ENCODE data around the gene TSPO. TPM values are rescaled to one million over a fixed set of nuclear protein-coding genes. Genes with fewer than 3 reads are reported as not detected.

The TSPO gene
- total RNA-seq, 1 experiment from 2014 or later: 144 TPM

DNA sequence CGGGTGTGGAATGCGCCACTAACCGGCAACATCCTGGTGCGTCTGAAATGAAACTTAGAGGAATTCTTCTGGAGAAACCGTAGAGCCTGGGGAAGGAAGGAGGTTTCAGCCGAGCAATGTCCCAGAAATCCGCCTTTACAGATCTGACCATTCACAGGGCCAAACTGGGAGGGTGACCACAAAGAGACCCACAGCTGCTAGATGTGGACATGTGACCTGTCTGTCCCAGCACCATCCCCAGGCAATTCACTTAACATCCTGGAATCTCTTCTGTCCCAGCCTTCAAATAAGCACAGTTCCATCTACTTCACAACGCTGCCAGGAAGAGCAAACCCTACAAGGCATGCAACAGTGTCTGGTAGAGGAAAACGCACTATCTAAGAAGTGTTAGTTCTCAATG lies 18.0 kb upstream of the TSPO start:
- no TSS peak for BruUV-seq (replicated peaks)
- no peaks in the 10 kb centered on the region; the same call in 1 of the 2 replicates for H3K36me3 ChIP-seq (ENCODE audit: control insufficient read depth, insufficient read depth, low read length)
- H3K4me3 ChIP-seq (ENCODE audit: low read depth in 2 of 2, low read length in 2 of 2): no peak overlapping the region
- in situ Hi-C loops (cut with HindIII; ENCODE audit: low pct_unique_long_range_greater_than_20kb, low sequenced_read_pairs): no loop called here
- DNase-seq (ENCODE audit: low read depth, low spot score) (no peak), ATAC-seq (no peak)
- intact Hi-C loops (cut with micrococcal nuclease; ENCODE audit: unreplicated experiment): no loop called here
- no peak for TF ChIP-seq POLR2AphosphoS5 (IDR thresholded peaks at IDR 0.05; ENCODE audit: low read depth, low read length)
- H3K4me1 ChIP-seq (ENCODE audit: control insufficient read depth, insufficient read depth, low read length): peaks cover 4% of the 10 kb centered on the region; the same call in 1 of the 2 replicates
- POLR2A ChIA-PET: no interaction called here
- CTCF ChIA-PET: interaction anchor here (0.6 kb wide), 1 partner anchor 66 kb away, joined by 4 read pairs; no protein-coding TSS in a partner anchor
- H3K9me3 ChIP-seq (ENCODE audit: control insufficient read depth, insufficient read depth, low read depth, low read length): no peaks in the 10 kb centered on the region
- H3K27ac ChIP-seq (ENCODE audit: low read length): no peak overlapping the region
- H3K27me3 ChIP-seq (ENCODE audit: control insufficient read depth, insufficient read depth, low read length): no peaks in the 10 kb centered on the region

DNA sequence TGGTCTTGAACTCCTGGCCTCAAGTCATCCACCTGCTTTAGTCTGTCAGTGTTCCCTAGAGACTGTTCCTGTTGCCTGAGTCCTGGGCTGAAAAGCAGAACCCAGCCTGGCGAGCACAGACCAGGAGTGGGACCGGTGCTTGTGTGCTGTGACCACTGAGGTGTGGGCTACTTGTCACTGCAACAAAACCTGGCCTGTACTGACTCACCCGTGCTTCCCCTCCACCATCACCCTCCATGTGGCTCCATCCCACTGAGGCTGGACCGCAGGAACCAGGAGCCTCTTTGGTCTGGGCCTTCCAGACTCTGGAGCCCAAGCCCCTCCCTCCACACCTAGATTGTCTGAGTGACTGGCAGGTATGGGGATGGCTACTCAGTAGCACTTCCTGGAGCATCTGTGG lies 16.8 kb upstream of the TSPO start:
- no TSS peak for BruUV-seq (replicated peaks)
- no peak overlapping the region for H3K4me3 ChIP-seq (ENCODE audit: low read depth in 2 of 2, low read length in 2 of 2)
- no peaks in the 10 kb centered on the region for H3K27me3 ChIP-seq (ENCODE audit: control insufficient read depth, insufficient read depth, low read length)
- no peaks in the 10 kb centered on the region; the same call in 1 of the 2 replicates for H3K36me3 ChIP-seq (ENCODE audit: control insufficient read depth, insufficient read depth, low read length)
- no peak overlapping the region for H3K27ac ChIP-seq (ENCODE audit: low read length)
- intact Hi-C loops (cut with micrococcal nuclease; ENCODE audit: unreplicated experiment): no loop called here
- no peaks in the 10 kb centered on the region for H3K9me3 ChIP-seq (ENCODE audit: control insufficient read depth, insufficient read depth, low read depth, low read length)
- in situ Hi-C loops (cut with HindIII; ENCODE audit: low pct_unique_long_range_greater_than_20kb, low sequenced_read_pairs): no loop called here
- POLR2A ChIA-PET: no interaction called here
- H3K4me1 ChIP-seq (ENCODE audit: control insufficient read depth, insufficient read depth, low read length): peaks cover 1% of the 10 kb centered on the region; the same call in 1 of the 2 replicates
- CTCF ChIA-PET: no interaction called here
- TF ChIP-seq TCF7L2 (IDR thresholded peaks at IDR 0.05; ENCODE audit: low read depth, low read length): no peak
- no peak for TF ChIP-seq SIN3A (IDR thresholded peaks at IDR 0.05; ENCODE audit: borderline replicate concordance, insufficient read depth, low read depth, low read length)
- no peak for TF ChIP-seq REST (IDR thresholded peaks at IDR 0.05; ENCODE audit: insufficient read depth in 1 of 2, low read depth in 2 of 2, low read length in 1 of 2)
- TF ChIP-seq CTCF (IDR thresholded peaks at IDR 0.05): no peak
- no peak for TF ChIP-seq POLR2AphosphoS5 (IDR thresholded peaks at IDR 0.05; ENCODE audit: low read depth, low read length)
- no peak for DNase-seq (ENCODE audit: low read depth, low spot score)
- no peak for ATAC-seq

- H3K9me3 ChIP-seq (ENCODE audit: control insufficient read depth, insufficient read depth, low read depth, low read length): no peaks in the 10 kb centered on the region
- intact Hi-C loops (cut with micrococcal nuclease; ENCODE audit: unreplicated experiment): no loop called here
- H3K4me1 ChIP-seq (ENCODE audit: control insufficient read depth, insufficient read depth, low read length): no peaks in the 10 kb centered on the region
- no peak for ATAC-seq
- TF ChIP-seq REST (IDR thresholded peaks at IDR 0.05; ENCODE audit: insufficient read depth in 1 of 2, low read depth in 2 of 2, low read length in 1 of 2): no peak
- no peak for TF ChIP-seq SIN3A (IDR thresholded peaks at IDR 0.05; ENCODE audit: borderline replicate concordance, insufficient read depth, low read depth, low read length)
- no peak for TF ChIP-seq POLR2AphosphoS5 (IDR thresholded peaks at IDR 0.05; ENCODE audit: low read depth, low read length)
- no peak for TF ChIP-seq CTCF (IDR thresholded peaks at IDR 0.05)
- no peak for TF ChIP-seq TCF7L2 (IDR thresholded peaks at IDR 0.05; ENCODE audit: low read depth, low read length)
- no peaks in the 10 kb centered on the region; the same call in 1 of the 2 replicates for H3K36me3 ChIP-seq (ENCODE audit: control insufficient read depth, insufficient read depth, low read length)
- POLR2A ChIA-PET: no interaction called here
- H3K27me3 ChIP-seq (ENCODE audit: control insufficient read depth, insufficient read depth, low read length): no peaks in the 10 kb centered on the region
- in situ Hi-C loops (cut with HindIII; ENCODE audit: low pct_unique_long_range_greater_than_20kb, low sequenced_read_pairs): no loop called here
- no TSS peak for BruUV-seq (replicated peaks)
- CTCF ChIA-PET: interaction anchor here (0.5 kb wide), 1 partner anchor 61 kb away, joined by 3 read pairs; no protein-coding TSS in a partner anchor
- H3K4me3 ChIP-seq (ENCODE audit: low read depth in 2 of 2, low read length in 2 of 2): no peak overlapping the region
- H3K27ac ChIP-seq (ENCODE audit: low read length): no peak overlapping the region
- DNase-seq (ENCODE audit: low read depth, low spot score): no peak
These were observed 15.8 kb upstream of the TSPO start for GRCh38 chr22:43135565-43135964.

Measured in Panc1 (cell line).